Mammary epithelial cell (primary cell): ENCODE measurements around the gene MTM1.

Experiments used
- CTCF ChIP-seq, 2 donors: IDR thresholded peaks in 1 of 2; conservative IDR thresholded peaks in 1 of 2; 2 replicates each; pipeline ENCODE4 v1.5.1; 2011 to 2012; ENCODE audit warnings: inconsistent platforms in 2 of 2, low read length in 2 of 2, mild to moderate bottlenecking in 2 of 2, control low read depth in 1 of 2, low read depth in 1 of 2; ENCODE audit not compliant: insufficient read depth in 1 of 2; ENCODE audit errors: extremely low read depth in 1 of 2
- EZH2 ChIP-seq: IDR thresholded peaks from 2 replicates; pipeline ENCODE4 v1.6.1; 2012; ENCODE audit warnings: low read length, inconsistent platforms, borderline replicate concordance

GRCh38 chrX:150568320-150569154 is at the start of gene MTM1:
- TF ChIP-seq CTCF (conservative IDR thresholded peaks at IDR 0.05 in 1 of 2, IDR thresholded peaks at IDR 0.05 in 1 of 2; ENCODE audit: extremely low read depth in 1 of 2, insufficient read depth in 1 of 2, low read depth in 1 of 2, low read length in 2 of 2), result no peak
- TF ChIP-seq EZH2, result no peak
